ENCODE measurements around the gene ACSS1.
A peak's percentile ranks its signal among the peaks of the same experiment; 100 is the strongest.

The ACSS1 gene

DNA sequence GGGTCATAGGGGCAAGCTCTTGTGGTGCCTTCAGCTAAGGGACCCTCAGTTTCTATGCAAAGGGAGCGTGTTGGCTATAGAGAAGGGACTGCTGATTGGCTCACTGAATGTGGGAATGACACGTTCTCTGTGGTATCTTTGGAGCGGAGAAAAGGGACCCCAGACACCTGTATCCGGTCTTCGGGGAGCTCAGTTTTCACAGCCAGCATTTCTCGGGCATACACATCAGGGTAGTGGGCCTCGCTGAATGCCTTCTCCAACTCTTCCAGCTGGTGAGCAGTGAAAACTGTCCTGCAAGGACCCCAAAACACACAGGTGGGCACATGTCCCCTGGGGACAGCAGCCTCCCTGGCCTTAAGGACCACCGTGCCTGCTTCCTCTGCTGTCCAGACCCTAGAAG is 20.7 kb upstream of the ACSS1 start:
- ATAC-seq, result no peak
- TF ChIP-seq ESRRG (CRISPR knock-in tag; IDR thresholded peaks at IDR 0.05), result no peak
- no peak for TF ChIP-seq TCF4 (CRISPR knock-in tag; IDR thresholded peaks at IDR 0.05; ENCODE audit: borderline replicate concordance)
- no peak for TF ChIP-seq ARNTL (CRISPR knock-in tag; IDR thresholded peaks at IDR 0.05; ENCODE audit: borderline replicate concordance, low read depth)
- TF ChIP-seq ZFP3 (CRISPR knock-in tag; IDR thresholded peaks at IDR 0.05), result no peak
- no peak for TF ChIP-seq ZNF8 (CRISPR knock-in tag; IDR thresholded peaks at IDR 0.05)
- no peak for TF ChIP-seq GLIS3 (CRISPR knock-in tag; IDR thresholded peaks at IDR 0.05)
- TF ChIP-seq, protein P1, sequence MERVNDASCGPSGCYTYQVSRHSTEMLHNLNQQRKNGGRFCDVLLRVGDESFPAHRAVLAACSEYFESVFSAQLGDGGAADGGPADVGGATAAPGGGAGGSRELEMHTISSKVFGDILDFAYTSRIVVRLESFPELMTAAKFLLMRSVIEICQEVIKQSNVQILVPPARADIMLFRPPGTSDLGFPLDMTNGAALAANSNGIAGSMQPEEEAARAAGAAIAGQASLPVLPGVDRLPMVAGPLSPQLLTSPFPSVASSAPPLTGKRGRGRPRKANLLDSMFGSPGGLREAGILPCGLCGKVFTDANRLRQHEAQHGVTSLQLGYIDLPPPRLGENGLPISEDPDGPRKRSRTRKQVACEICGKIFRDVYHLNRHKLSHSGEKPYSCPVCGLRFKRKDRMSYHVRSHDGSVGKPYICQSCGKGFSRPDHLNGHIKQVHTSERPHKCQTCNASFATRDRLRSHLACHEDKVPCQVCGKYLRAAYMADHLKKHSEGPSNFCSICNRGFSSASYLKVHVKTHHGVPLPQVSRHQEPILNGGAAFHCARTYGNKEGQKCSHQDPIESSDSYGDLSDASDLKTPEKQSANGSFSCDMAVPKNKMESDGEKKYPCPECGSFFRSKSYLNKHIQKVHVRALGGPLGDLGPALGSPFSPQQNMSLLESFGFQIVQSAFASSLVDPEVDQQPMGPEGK (CRISPR knock-in tag; IDR thresholded peaks at IDR 0.05; ENCODE audit: borderline replicate concordance), result no peak
- no peak for TF ChIP-seq ISL1 (CRISPR knock-in tag; IDR thresholded peaks at IDR 0.05)
- no peak for TF ChIP-seq ZNF565 (CRISPR knock-in tag; conservative IDR thresholded peaks at IDR 0.05; ENCODE audit: low read depth)
- no peak for TF ChIP-seq TOX (CRISPR knock-in tag; IDR thresholded peaks at IDR 0.05; ENCODE audit: borderline replicate concordance)

DNA sequence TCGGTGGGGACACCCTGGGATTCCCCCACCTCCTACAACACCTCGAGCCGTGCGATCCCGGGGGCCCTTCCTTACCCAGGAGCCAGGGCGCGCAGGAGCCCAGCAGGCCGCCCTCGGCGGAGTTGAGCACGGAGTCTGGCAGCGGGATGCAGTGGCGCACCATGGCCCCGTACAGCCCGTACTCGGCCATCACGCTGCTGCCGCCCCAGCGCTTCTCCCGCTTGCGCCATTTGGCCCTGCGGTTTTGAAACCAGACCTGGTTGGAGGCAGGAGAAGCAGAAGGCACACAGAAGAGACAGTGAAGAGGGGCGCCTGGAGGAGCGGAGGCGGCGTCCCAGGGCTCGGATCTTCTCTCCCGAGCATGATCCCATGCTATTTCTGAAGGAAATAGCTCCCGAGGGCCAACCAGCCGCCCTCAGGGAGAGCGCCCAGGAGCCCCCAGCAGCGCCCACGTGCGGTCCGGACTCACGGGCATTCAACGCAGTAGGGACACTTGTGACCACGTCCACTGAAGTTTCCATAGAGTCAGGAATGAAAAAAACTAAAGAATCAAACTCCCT is 19.8 kb upstream of the ACSS1 start:
- peak; percentile 81 for ATAC-seq
- TF ChIP-seq, protein P2, sequence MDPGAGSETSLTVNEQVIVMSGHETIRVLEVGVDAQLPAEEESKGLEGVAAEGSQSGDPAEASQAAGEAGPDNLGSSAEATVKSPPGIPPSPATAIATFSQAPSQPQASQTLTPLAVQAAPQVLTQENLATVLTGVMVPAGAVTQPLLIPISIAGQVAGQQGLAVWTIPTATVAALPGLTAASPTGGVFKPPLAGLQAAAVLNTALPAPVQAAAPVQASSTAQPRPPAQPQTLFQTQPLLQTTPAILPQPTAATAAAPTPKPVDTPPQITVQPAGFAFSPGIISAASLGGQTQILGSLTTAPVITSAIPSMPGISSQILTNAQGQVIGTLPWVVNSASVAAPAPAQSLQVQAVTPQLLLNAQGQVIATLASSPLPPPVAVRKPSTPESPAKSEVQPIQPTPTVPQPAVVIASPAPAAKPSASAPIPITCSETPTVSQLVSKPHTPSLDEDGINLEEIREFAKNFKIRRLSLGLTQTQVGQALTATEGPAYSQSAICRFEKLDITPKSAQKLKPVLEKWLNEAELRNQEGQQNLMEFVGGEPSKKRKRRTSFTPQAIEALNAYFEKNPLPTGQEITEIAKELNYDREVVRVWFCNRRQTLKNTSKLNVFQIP (CRISPR knock-in tag; IDR thresholded peaks at IDR 0.05; ENCODE audit: borderline replicate concordance, low read depth), result no peak
- TF ChIP-seq GLIS3 (CRISPR knock-in tag; IDR thresholded peaks at IDR 0.05), result no peak
- no peak for TF ChIP-seq TCF4 (CRISPR knock-in tag; IDR thresholded peaks at IDR 0.05; ENCODE audit: borderline replicate concordance)

DNA sequence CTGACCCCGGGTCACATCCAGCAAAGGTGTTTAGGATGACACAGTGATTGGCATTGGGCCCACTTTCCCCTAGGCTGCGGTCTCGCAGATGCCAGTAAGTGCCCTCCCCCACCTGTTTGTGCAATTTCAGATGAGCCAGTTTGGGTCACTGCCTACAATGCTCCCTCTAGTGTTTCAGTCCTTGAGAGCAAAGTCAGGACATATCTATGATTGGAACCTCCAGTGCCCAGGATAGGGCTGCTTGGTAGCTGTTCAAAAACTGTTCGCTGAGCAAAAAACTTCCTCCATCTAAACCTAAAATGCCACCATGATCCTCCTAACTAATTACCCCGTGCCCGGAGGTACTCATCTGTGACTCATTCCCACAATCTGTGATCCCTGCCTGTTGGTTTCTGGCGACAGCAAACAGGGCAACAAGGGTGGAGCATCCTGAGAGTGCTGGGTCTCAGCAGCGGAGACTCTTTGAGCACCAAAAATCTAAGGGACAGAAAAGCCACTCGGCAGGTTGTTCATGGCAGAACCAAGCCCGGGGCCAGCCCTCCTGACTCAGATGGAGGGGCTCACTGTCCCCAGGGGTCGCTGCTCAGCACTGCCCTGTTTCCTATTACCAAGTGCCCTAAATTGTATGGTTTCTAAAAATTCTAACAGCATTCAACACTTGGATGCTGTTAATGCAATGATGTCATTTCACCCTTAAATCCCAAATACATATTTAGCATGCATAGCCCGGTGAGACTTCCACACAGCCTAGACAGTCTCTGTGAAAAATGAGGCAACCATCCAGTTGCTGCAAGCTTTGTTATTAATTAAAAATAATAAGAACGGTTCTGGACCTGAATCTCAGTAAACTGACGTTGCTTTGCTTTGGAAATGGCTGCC is 19.0 kb upstream of the ACSS1 start:
- peak; percentile 65 for ATAC-seq
- no peak for TF ChIP-seq TOX (CRISPR knock-in tag; IDR thresholded peaks at IDR 0.05; ENCODE audit: borderline replicate concordance)
- TF ChIP-seq SNAI2 (CRISPR knock-in tag; IDR thresholded peaks at IDR 0.05), result no peak
- TF ChIP-seq ARNTL (CRISPR knock-in tag; IDR thresholded peaks at IDR 0.05; ENCODE audit: borderline replicate concordance, low read depth), result no peak
- TF ChIP-seq OSR1 (CRISPR knock-in tag; IDR thresholded peaks at IDR 0.05), result no peak
- TF ChIP-seq, protein P3, sequence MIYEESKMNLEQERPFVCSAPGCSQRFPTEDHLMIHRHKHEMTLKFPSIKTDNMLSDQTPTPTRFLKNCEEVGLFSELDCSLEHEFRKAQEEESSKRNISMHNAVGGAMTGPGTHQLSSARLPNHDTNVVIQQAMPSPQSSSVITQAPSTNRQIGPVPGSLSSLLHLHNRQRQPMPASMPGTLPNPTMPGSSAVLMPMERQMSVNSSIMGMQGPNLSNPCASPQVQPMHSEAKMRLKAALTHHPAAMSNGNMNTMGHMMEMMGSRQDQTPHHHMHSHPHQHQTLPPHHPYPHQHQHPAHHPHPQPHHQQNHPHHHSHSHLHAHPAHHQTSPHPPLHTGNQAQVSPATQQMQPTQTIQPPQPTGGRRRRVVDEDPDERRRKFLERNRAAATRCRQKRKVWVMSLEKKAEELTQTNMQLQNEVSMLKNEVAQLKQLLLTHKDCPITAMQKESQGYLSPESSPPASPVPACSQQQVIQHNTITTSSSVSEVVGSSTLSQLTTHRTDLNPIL (CRISPR knock-in tag; IDR thresholded peaks at IDR 0.05; ENCODE audit: low read depth), result no peak
- no peak for TF ChIP-seq PPARA (CRISPR knock-in tag; IDR thresholded peaks at IDR 0.05; ENCODE audit: borderline replicate concordance)
- no peak for TF ChIP-seq RARB (CRISPR knock-in tag; IDR thresholded peaks at IDR 0.05)
- no peak for TF ChIP-seq ISL1 (CRISPR knock-in tag; IDR thresholded peaks at IDR 0.05)
- no peak for TF ChIP-seq ZNF70 (CRISPR knock-in tag; IDR thresholded peaks at IDR 0.05)
- TF ChIP-seq ZC3H10 (CRISPR knock-in tag; IDR thresholded peaks at IDR 0.05), result no peak
- TF ChIP-seq ZFP3 (CRISPR knock-in tag; IDR thresholded peaks at IDR 0.05), result no peak
- TF ChIP-seq, protein P2 (CRISPR knock-in tag; IDR thresholded peaks at IDR 0.05; ENCODE audit: borderline replicate concordance, low read depth), result no peak
- no peak for TF ChIP-seq CSDC2 (CRISPR knock-in tag; IDR thresholded peaks at IDR 0.05)
- TF ChIP-seq ESRRG (CRISPR knock-in tag; IDR thresholded peaks at IDR 0.05), result no peak
- TF ChIP-seq TCF4 (CRISPR knock-in tag; IDR thresholded peaks at IDR 0.05; ENCODE audit: borderline replicate concordance), result no peak

DNA sequence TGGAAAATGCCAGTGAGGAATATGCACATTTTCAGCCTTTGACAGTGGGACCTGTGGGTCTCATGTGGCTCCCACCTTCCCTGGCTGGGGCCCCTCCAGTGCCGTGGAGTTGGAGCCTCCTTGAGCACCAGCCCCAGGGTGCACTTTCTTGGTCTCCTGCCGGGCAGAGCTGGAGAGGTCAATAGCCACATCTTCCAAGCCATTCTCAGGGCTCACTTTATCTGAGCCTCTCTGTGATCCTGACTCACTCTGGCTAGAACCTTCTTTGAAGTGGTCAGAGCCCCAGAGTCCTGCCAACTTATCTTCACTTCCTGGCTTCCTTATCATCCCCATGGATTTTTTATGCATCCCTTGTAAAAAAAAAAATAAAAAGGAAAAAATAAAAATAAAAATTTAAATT is 18.3 kb upstream of the ACSS1 start:
- no peak for ATAC-seq

More for the DNA sequence above, 18.3 kb upstream of the ACSS1 start:
- no peak for TF ChIP-seq TOX (CRISPR knock-in tag; IDR thresholded peaks at IDR 0.05; ENCODE audit: borderline replicate concordance)
- TF ChIP-seq ZNF70 (CRISPR knock-in tag; IDR thresholded peaks at IDR 0.05), result no peak
- no peak for TF ChIP-seq ZFP30 (CRISPR knock-in tag; IDR thresholded peaks at IDR 0.05)
- no peak for TF ChIP-seq GLIS3 (CRISPR knock-in tag; IDR thresholded peaks at IDR 0.05)
- no peak for TF ChIP-seq SNAI2 (CRISPR knock-in tag; IDR thresholded peaks at IDR 0.05)
- TF ChIP-seq BACH2 (CRISPR knock-in tag; IDR thresholded peaks at IDR 0.05; ENCODE audit: borderline replicate concordance), result no peak
- TF ChIP-seq ISL1 (CRISPR knock-in tag; IDR thresholded peaks at IDR 0.05), result no peak
- TF ChIP-seq, protein P2 (CRISPR knock-in tag; IDR thresholded peaks at IDR 0.05; ENCODE audit: borderline replicate concordance, low read depth), result no peak
- TF ChIP-seq, protein P3 (CRISPR knock-in tag; IDR thresholded peaks at IDR 0.05; ENCODE audit: low read depth), result no peak
- TF ChIP-seq TCF4 (CRISPR knock-in tag; IDR thresholded peaks at IDR 0.05; ENCODE audit: borderline replicate concordance), result no peak

Data from SK-N-SH treated with all-trans-retinoic acid at 6 μM for 48 hours (cell line).